NB4 (cell line): ENCODE results near the gene BTC.

Experiments used
- MYC ChIP-seq: IDR thresholded peaks from 2 replicates; pipeline ENCODE4 v1.6.1; 2011; ENCODE audit warnings: low read depth, low read length
- POLR2A ChIP-seq: IDR thresholded peaks from 2 replicates; pipeline ENCODE4 v1.6.1; 2011; ENCODE audit warnings: mild to moderate bottlenecking; ENCODE audit not compliant: insufficient read length; ENCODE audit errors: extremely low read depth
- TF ChIP-seq, protein P1 (sequence below): IDR thresholded peaks from one replicate; pipeline ENCODE4 v1.5.1; 2012; ENCODE audit warnings: low read depth, low read length

- TF ChIP-seq, protein P1, sequence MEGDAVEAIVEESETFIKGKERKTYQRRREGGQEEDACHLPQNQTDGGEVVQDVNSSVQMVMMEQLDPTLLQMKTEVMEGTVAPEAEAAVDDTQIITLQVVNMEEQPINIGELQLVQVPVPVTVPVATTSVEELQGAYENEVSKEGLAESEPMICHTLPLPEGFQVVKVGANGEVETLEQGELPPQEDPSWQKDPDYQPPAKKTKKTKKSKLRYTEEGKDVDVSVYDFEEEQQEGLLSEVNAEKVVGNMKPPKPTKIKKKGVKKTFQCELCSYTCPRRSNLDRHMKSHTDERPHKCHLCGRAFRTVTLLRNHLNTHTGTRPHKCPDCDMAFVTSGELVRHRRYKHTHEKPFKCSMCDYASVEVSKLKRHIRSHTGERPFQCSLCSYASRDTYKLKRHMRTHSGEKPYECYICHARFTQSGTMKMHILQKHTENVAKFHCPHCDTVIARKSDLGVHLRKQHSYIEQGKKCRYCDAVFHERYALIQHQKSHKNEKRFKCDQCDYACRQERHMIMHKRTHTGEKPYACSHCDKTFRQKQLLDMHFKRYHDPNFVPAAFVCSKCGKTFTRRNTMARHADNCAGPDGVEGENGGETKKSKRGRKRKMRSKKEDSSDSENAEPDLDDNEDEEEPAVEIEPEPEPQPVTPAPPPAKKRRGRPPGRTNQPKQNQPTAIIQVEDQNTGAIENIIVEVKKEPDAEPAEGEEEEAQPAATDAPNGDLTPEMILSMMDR: no peak
- TF ChIP-seq POLR2A: no peak
- TF ChIP-seq MYC: no peak
Measured at GRCh38 chr4:74733756-74734155, 60.6 kb downstream of the BTC start.
